Measurements from ENCODE around the gene CCDC138. TPM values are rescaled to one million over a fixed set of nuclear protein-coding genes. Genes with fewer than 3 reads are reported as not detected.

The CCDC138 gene
- total RNA-seq, 4 donors from 2014 or later: 1.9 to 4.6 (median 2.9) TPM

GRCh38 chr2:108909275-108909823 lies 122.8 kb downstream of the CCDC138 start:
- no peak for TF ChIP-seq CTCF (IDR thresholded peaks at IDR 0.05; ENCODE audit: low read depth)

GRCh38 chr2:108910011-108910431 lies 123.5 kb downstream of the CCDC138 start:
- TF ChIP-seq CTCF (IDR thresholded peaks at IDR 0.05; ENCODE audit: low read depth): no peak

GRCh38 chr2:108910541-108911396 lies 124.2 kb downstream of the CCDC138 start:
- TF ChIP-seq CTCF (IDR thresholded peaks at IDR 0.05; ENCODE audit: low read depth): no peak

GRCh38 chr2:108911401-108911800 lies 124.8 kb downstream of the CCDC138 start:
- TF ChIP-seq CTCF (IDR thresholded peaks at IDR 0.05; ENCODE audit: low read depth): no peak

GRCh38 chr2:108911807-108912628 lies 125.4 kb downstream of the CCDC138 start:
- TF ChIP-seq CTCF (IDR thresholded peaks at IDR 0.05; ENCODE audit: low read depth): no peak

GRCh38 chr2:108912629-108912902 lies 126.0 kb downstream of the CCDC138 start:
- no peak for TF ChIP-seq CTCF (IDR thresholded peaks at IDR 0.05; ENCODE audit: low read depth)

Measured in subcutaneous adipose tissue (tissue), 4 donors.